Endothelial cell of umbilical vein (primary cell): Measurements from ENCODE around the gene ARID5A.

ENCODE experiments used
- CTCF ChIP-seq, 2 donors: IDR thresholded peaks; 1 replicate in 1 of 2; 2 replicates in 1 of 2; pipeline ENCODE4 v1.5.1; 2011; ENCODE audit warnings: low read length in 2 of 2, mild to moderate bottlenecking in 2 of 2, moderate library complexity in 2 of 2, control low read depth in 1 of 2, inconsistent platforms in 1 of 2, low read depth in 1 of 2; ENCODE audit not compliant: insufficient read depth in 1 of 2; ENCODE audit errors: extremely low read depth in 1 of 2
- EZH2 ChIP-seq: IDR thresholded peaks from 2 replicates; pipeline ENCODE4 v1.6.1; 2012; ENCODE audit warnings: borderline replicate concordance, low read depth, mild to moderate bottlenecking, moderate library complexity, low read length, inconsistent platforms; ENCODE audit not compliant: severe bottlenecking
- JUN ChIP-seq: IDR thresholded peaks from 2 replicates; pipeline ENCODE4 v1.6.1; 2011; ENCODE audit warnings: borderline replicate concordance, low read depth; ENCODE audit not compliant: insufficient read length, insufficient read depth
- MAX ChIP-seq: IDR thresholded peaks from 2 replicates; pipeline ENCODE4 v1.6.1; 2011; ENCODE audit not compliant: insufficient read depth, insufficient read length
- POLR2A ChIP-seq: IDR thresholded peaks from 2 replicates; pipeline ENCODE4 v1.6.1; 2012; ENCODE audit warnings: low read depth, mild to moderate bottlenecking, control low read depth, low read length
- POLR2AphosphoS5 ChIP-seq: IDR thresholded peaks from 2 replicates; pipeline ENCODE4 v1.6.1; 2012; ENCODE audit warnings: low read depth, mild to moderate bottlenecking, control low read depth, low read length, moderate library complexity; ENCODE audit not compliant: insufficient read depth

GRCh38 chr2:96540136-96540535 lies 3.6 kb downstream of the ARID5A start:
- TF ChIP-seq POLR2A (no peak), EZH2 (no peak), CTCF (IDR thresholded peaks at IDR 0.05; ENCODE audit: extremely low read depth in 1 of 2, insufficient read depth in 1 of 2, low read depth in 1 of 2, low read length in 2 of 2) (no peak), POLR2AphosphoS5 (no peak), MAX (no peak), JUN (no peak)
